Mesothelial cell of epicardium (in vitro differentiated cells): ENCODE measurements around the gene FLNB. TPM values are rescaled to one million over a fixed set of nuclear protein-coding genes. Genes with fewer than 3 reads are reported as not detected.

Experiments used
- DNase-seq, 2 experiments: peaks; one replicate each; pipeline ENCODE4 v3.0.0; 2021; ENCODE audit warnings: low spot score in 2 of 2; ENCODE audit not compliant: unreplicated experiment in 2 of 2
- H3K27ac Mint-ChIP-seq: 2 replicates; pipeline ENCODE4 v1.8.0; 2021; ENCODE audit warnings: mixed read lengths
- H3K27me3 Mint-ChIP-seq: 2 replicates; pipeline ENCODE4 v1.8.0; 2021; ENCODE audit warnings: low read depth, mixed read lengths
- H3K36me3 Mint-ChIP-seq: 2 replicates; pipeline ENCODE4 v1.8.0; 2021; ENCODE audit warnings: mixed read lengths
- H3K4me1 Mint-ChIP-seq: 2 replicates; pipeline ENCODE4 v1.8.0; 2021; ENCODE audit warnings: mixed read lengths
- H3K4me3 Mint-ChIP-seq: 2 replicates; pipeline ENCODE4 v1.8.0; 2021; ENCODE audit warnings: mild to moderate bottlenecking, moderate library complexity, mixed read lengths
- H3K9me3 Mint-ChIP-seq: 2 replicates; pipeline ENCODE4 v1.8.0; 2021; ENCODE audit warnings: mixed read lengths
- CTCF ChIP-seq: fragments of 200-600 bp; sonication (generic); IDR thresholded peaks from one replicate; pipeline ENCODE4 v1.5.0; 2021; ENCODE audit warnings: antibody characterized with exemption; ENCODE audit not compliant: unreplicated experiment
- total RNA-seq: library from RNA; stranded (reverse); gene quantifications from 3 replicates; pipeline ENCODE4 v1.2.1, GENCODE V29; 2021

The FLNB gene
- total RNA-seq, 1 donor from 2014 or later: 190 TPM

GRCh38 chr3:58009749-58010535 lies 1.7 kb downstream of the FLNB start:
- no peak for TF ChIP-seq CTCF
- H3K27me3 Mint-ChIP-seq: no peaks in the 10 kb centered on the region
- H3K36me3 Mint-ChIP-seq: no peaks in the 10 kb centered on the region
- H3K27ac Mint-ChIP-seq: peak overlapping the region; percentile 71
- peaks cover 50% of the 10 kb centered on the region for H3K4me1 Mint-ChIP-seq
- peak overlapping the region; percentile 92 for H3K4me3 Mint-ChIP-seq
- no peak for DNase-seq
- H3K9me3 Mint-ChIP-seq: no peaks in the 10 kb centered on the region

GRCh38 chr3:58010562-58010961 lies 2.3 kb downstream of the FLNB start:
- TF ChIP-seq CTCF: no peak
- no peaks in the 10 kb centered on the region for H3K36me3 Mint-ChIP-seq
- peak overlapping the region; percentile 71 for H3K27ac Mint-ChIP-seq
- H3K4me3 Mint-ChIP-seq: peak overlapping the region; percentile 92
- H3K4me1 Mint-ChIP-seq: peaks cover 55% of the 10 kb centered on the region
- H3K9me3 Mint-ChIP-seq: no peaks in the 10 kb centered on the region
- H3K27me3 Mint-ChIP-seq: no peaks in the 10 kb centered on the region
- no peak for DNase-seq

GRCh38 chr3:58011580-58011979 lies 3.4 kb downstream of the FLNB start:
- no peaks in the 10 kb centered on the region for H3K36me3 Mint-ChIP-seq
- peak overlapping the region; percentile 92 for H3K4me3 Mint-ChIP-seq
- no peaks in the 10 kb centered on the region for H3K9me3 Mint-ChIP-seq
- peak overlapping the region; percentile 85 for H3K27ac Mint-ChIP-seq
- TF ChIP-seq CTCF: no peak
- DNase-seq: no peak
- H3K4me1 Mint-ChIP-seq: peaks cover 58% of the 10 kb centered on the region
- no peaks in the 10 kb centered on the region for H3K27me3 Mint-ChIP-seq

- no peaks in the 10 kb centered on the region for H3K27me3 Mint-ChIP-seq
- H3K4me3 Mint-ChIP-seq: peak overlapping the region; percentile 15
- no peak for TF ChIP-seq CTCF
- H3K36me3 Mint-ChIP-seq: no peaks in the 10 kb centered on the region
- DNase-seq: no peak
- no peaks in the 10 kb centered on the region for H3K9me3 Mint-ChIP-seq
- peaks cover 64% of the 10 kb centered on the region for H3K4me1 Mint-ChIP-seq
- H3K27ac Mint-ChIP-seq: peak overlapping the region; percentile 97
Observed at GRCh38 chr3:58012302-58012701, 4.1 kb downstream of the FLNB start.

GRCh38 chr3:58013099-58013498 lies 4.9 kb downstream of the FLNB start:
- H3K27me3 Mint-ChIP-seq: no peaks in the 10 kb centered on the region
- H3K27ac Mint-ChIP-seq: peak overlapping the region; percentile 97
- DNase-seq: no peak
- no peak overlapping the region for H3K4me3 Mint-ChIP-seq
- H3K4me1 Mint-ChIP-seq: peaks cover 70% of the 10 kb centered on the region
- no peaks in the 10 kb centered on the region for H3K9me3 Mint-ChIP-seq
- no peak for TF ChIP-seq CTCF
- H3K36me3 Mint-ChIP-seq: no peaks in the 10 kb centered on the region
